GM19238 (cell line): ENCODE results near the gene TRAPPC3.
"Not testable (repeated sequence)": the region's sequence is repeated elsewhere in the genome, so short reads cannot be mapped to it uniquely, and the experiment has no call there.

Experiments used
- DNase-seq: peaks from one replicate; pipeline ENCODE4 v3.0.0; 2011; ENCODE audit warnings: low spot score; ENCODE audit not compliant: insufficient read length

The TRAPPC3 gene

DNA sequence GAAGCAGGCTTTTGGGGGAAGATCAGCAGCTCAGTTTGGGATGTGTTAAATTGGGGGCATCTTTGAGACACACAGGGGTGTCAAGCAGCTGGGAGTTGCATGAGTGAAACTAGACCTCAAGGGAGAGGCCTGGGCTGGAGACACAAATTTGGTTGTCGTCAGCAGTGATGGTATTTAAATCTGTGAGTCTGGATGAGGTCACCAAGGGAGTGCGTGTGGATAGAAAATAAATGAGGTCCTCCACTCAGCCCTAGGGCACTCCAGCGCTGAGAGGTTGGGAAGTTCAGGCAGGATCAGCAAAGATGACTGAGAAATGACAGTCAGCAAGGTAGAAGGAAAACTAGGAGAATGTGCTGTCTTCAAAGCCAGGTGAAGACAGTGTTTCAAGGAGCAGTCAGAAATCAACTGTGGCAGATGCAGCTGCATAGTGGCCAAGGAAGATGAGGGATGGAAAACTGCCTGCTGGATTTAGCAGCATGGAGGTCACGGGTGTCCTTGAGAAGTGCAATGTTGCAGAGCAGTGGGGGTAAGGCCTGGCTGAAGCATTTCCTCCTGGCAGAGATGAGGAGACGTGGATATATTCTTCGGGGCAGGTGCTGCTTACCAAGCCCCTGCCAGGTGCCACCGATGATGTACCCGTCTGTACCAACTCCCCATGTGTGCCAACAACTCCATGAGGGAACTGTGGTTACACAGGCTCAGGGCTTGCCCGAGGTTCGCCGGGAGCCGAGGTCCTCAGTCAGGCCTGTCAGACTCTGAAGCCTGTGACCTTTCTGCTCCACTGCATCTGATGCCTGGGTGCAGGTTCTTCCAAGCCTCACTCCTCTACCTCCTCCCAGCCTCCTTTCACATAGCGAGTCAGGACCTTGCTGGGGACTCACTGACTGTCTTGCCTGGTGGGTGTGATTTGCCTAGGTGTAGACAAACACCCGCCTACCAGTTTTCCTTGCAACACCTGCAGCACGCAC, 17.9 kb upstream of the TRAPPC3 start:
- DNase-seq, result no peak

GRCh38 chr1:36166136-36166535, 16.9 kb upstream of the TRAPPC3 start:
- DNase-seq, result no peak

DNA sequence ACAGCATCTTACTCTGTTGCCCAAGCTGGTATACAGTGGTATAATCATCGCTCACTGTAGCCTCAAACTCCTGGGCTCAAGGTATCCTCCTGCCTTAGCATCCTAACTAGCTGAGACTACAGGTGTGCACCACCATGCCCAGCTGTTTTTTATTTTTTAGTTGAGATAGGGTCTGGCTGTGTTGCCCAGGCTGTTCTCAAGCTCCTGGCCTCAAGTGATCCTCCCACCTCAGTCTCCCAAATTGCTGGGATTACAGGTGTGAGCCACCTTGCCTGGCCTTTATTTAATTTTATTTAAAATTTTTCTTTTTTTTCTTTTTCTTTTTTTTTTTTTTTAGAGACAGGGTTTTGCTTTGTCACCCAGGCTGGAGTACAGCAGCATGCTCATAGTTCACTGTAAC, 15.9 kb upstream of the TRAPPC3 start:
- DNase-seq, result no peak

DNA sequence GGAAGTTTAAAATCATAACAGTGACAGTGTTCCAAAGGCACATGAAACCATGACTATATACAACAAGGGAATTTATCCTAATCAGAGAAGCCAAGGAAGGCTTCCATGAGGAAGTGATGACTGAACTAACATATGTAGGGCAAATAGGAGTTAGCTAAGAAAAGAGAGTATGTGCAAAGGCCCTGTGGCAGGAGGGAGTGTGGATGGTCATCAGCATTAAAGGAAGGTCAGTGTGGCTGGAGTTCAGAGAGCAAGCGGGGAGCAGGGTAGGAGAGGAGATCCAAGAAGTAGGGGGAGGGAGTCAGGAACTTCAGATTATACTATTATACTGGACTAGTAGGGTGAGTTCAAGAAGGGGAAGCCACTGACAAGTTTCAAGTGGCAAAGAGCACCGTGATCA, 15.1 kb upstream of the TRAPPC3 start:
- DNase-seq, result no peak

GRCh38 chr1:36163426-36163825, 14.1 kb upstream of the TRAPPC3 start:
- DNase-seq, result no peak

GRCh38 chr1:36162680-36163239, 13.5 kb upstream of the TRAPPC3 start:
- no peak for DNase-seq

DNA sequence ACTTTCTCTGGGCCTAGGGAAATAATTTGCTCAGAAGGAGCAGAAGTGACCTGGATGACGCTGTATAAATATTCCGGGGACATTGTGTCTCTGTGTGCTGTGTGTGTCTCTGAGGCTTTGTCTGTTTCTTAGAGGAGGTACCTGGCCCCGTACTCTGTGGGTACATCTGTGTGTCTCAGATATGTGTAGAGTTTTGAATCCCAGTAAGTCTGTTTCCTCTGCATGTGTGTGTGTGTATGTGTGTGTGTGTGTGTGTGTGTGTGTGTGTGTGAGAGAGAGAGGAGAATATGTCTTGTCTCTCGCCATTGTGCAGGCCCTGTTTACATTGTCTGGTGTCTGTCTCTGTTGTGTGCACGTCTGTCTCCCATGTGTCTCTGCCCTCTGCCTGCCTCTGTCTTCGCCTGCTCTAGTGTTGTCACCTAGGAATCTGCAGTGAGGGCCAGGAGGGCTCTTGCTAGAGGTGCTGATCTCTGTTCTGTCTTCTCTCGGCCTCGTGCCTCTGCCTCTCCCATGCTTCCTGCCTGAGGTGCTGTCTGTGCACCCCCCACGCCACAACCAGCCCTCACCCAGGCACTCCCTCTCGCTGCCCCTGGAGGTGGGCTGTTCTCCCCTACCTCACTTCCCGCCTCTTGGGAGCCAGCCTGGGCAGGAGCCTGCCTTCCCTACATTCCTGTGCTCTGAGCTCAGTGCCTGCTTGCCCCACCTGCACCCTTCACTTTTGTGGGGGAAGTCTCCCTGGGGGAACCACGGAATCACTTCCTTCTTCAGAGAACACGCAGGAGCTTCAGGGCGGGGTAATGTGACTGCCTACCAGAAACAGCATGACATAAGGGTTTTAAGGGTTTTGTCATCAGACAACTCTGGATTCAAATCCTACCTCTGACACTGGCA, 12.6 kb upstream of the TRAPPC3 start:
- peak; percentile 44 for DNase-seq

- DNase-seq, result peak; percentile 67
These were observed 11.7 kb upstream of the TRAPPC3 start for GRCh38 chr1:36160949-36161485.

GRCh38 chr1:36160388-36160948, 11.2 kb upstream of the TRAPPC3 start:
- no peak for DNase-seq

DNA sequence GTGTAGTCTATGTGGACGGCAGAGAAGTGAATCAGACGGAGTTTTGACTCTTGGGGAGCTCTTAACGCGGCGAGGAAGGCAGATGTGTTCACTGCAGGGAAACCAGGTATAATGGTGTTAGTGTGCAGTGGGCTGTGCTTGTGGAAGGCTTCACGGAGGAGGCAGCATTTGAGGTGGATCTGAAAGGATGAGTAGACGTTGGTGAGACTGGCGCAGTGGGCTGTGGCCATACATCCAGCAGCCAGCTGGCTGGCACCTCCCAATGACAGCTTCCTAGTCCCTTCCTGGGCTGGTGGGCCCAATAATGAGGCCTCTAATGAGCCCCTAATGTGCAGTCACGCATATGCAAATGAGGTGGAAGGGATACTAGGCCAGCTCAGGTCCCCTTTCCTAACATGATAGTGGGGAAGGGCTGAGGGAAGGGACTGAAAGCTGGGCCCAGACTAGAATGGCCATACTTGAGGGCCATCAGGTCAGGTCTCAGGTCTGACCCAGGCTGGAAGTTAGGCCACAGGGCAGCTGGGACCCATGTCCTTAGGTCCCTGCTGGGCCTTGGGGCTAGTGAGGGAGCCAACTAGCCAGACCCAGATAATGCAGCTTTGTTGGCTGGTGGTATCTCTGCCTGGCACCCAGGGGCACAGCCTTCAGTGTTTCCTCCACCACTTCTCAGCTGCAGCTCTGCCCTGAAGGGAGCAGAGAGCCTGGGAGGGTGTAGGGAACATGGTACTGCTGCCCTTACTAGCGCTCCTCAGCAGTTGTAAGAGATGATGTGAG, 10.5 kb upstream of the TRAPPC3 start:
- DNase-seq, result no peak

- DNase-seq, result not testable (repeated sequence)
These were observed 9.6 kb upstream of the TRAPPC3 start for GRCh38 chr1:36158827-36159252.

DNA sequence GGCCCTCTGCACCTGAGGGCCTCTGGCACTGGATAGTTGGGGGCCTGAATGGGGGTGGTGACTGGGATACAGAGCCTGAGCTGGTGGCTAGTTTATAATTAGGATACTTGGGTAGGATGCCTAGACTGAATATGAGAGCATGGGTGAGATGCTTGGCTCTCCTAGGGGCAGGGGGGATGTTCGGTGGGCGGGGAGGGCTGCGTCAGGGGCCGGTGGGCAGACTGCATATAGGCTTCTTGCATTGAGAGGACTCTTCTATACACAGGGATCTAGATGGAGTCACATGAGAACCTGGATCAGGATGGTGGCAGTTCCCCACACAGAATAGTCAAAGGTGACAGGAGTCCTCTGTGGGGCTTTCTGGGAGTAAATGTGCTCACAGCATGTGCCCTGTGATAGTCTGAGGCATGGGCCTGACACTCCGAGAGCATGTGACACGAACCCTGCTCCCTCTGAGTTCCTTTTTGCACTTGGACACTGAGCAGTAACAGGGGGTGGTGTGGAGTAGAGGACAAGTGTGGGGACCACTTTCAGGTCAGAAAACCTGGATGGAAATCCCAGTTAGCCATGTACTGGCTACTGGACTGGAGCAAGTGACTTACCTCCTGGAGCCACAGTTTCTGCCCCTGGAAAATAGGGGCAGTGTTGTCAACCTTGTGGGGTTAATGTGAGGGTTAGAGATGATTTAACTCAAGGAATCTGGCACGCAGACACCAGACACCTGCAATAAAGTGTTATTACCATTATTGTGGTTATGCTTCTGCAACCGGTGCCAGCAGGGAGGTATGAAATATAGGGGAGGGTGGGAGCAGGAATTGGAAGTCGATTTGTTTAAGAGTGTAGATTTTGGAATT, 8.9 kb upstream of the TRAPPC3 start:
- no peak for DNase-seq

GRCh38 chr1:36157115-36157903, 8.0 kb upstream of the TRAPPC3 start:
- DNase-seq, result no peak

GRCh38 chr1:36156329-36157114, 7.2 kb upstream of the TRAPPC3 start:
- peak; percentile 53 for DNase-seq

GRCh38 chr1:36155408-36156328, 6.4 kb upstream of the TRAPPC3 start, which contains the start of gene MAP7D1:
Gene MAP7D1 (plus strand): TSS chr1:36156160. CDS start chr1:36156418, 258 bp downstream.
- peak; percentile 76 for DNase-seq

DNA sequence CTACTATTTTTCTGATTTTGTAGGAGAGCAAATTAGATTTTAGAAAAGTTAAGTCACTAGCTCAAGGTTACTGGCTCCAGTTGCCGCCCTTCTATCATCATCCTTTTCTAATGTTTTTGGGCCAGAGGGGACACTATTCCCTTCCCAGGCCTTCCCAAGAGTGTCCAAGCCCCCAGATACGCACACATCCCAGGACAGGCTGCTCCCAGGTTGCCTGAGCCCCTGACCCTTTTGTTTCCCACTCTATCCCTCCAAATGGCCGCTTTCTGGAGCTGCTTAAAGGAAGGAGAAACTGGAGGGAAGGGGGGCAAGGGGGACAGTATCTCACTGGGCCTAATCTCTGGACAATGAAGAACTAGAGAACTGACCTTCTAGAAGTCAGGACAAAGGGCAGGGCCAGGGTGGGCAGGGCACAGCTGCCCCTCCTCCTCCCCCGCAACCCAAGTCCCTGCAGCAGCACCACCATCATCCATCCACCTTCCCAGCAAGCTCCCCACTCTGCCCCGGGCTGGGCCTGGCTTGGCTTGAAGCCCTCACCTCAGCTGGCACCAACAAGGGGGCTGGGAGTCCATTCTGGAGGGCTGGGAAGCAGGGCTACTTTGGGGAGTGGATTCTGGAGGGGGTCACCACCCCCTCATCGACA, 5.6 kb upstream of the TRAPPC3 start:
- no peak for DNase-seq
